Choroid plexus epithelial cell (primary cell): Measurements from ENCODE around the gene SUGP2.

Experiments used
- DNase-seq: peaks from one replicate; pipeline ENCODE4 v3.0.0-alpha.2; 2010; ENCODE audit warnings: low read depth
- H3K4me3 ChIP-seq: 2 replicates; pipeline ENCODE4 v1.5.1; 2011; ENCODE audit warnings: low read depth, mild to moderate bottlenecking, control low read depth, low read length, moderate library complexity
- CTCF ChIP-seq: conservative IDR thresholded peaks from 2 replicates; pipeline ENCODE4 v1.5.1; 2011; ENCODE audit warnings: low read depth, mild to moderate bottlenecking, control low read depth, inconsistent platforms, low read length, moderate library complexity

The SUGP2 gene

GRCh38 chr19:18946335-18946734 lies 87.0 kb downstream of the SUGP2 start:
- no peak for DNase-seq
- H3K4me3 ChIP-seq: no peak overlapping the region
- TF ChIP-seq CTCF: no peak

- no peak for DNase-seq
- H3K4me3 ChIP-seq: no peak overlapping the region
- TF ChIP-seq CTCF: no peak
These were observed 88.0 kb downstream of the SUGP2 start for GRCh38 chr19:18945297-18945696.

GRCh38 chr19:18943465-18943864 lies 89.9 kb downstream of the SUGP2 start:
- no peak overlapping the region for H3K4me3 ChIP-seq
- no peak for DNase-seq
- no peak for TF ChIP-seq CTCF

GRCh38 chr19:18942692-18943091 lies 90.6 kb downstream of the SUGP2 start:
- TF ChIP-seq CTCF: no peak
- DNase-seq: no peak
- no peak overlapping the region for H3K4me3 ChIP-seq

- DNase-seq: peak; percentile 17
- peak overlapping the region; percentile 33 for H3K4me3 ChIP-seq
- no peak for TF ChIP-seq CTCF
These were observed 91.5 kb downstream of the SUGP2 start for GRCh38 chr19:18941628-18942354.
